HG03521 (cell line): Measurements from ENCODE around the gene CFLAR.
"Not testable (repeated sequence)": the region's sequence is repeated elsewhere in the genome, so short reads cannot be mapped to it uniquely, and the experiment has no call there.

ENCODE experiments used
- ATAC-seq: cut with Tn5 transposase; IDR thresholded peaks from one replicate; pipeline ENCODE4 v1.9.1; 2021; ENCODE audit warnings: mild to moderate bottlenecking, moderate library complexity; ENCODE audit not compliant: unreplicated experiment

Gene CFLAR

DNA sequence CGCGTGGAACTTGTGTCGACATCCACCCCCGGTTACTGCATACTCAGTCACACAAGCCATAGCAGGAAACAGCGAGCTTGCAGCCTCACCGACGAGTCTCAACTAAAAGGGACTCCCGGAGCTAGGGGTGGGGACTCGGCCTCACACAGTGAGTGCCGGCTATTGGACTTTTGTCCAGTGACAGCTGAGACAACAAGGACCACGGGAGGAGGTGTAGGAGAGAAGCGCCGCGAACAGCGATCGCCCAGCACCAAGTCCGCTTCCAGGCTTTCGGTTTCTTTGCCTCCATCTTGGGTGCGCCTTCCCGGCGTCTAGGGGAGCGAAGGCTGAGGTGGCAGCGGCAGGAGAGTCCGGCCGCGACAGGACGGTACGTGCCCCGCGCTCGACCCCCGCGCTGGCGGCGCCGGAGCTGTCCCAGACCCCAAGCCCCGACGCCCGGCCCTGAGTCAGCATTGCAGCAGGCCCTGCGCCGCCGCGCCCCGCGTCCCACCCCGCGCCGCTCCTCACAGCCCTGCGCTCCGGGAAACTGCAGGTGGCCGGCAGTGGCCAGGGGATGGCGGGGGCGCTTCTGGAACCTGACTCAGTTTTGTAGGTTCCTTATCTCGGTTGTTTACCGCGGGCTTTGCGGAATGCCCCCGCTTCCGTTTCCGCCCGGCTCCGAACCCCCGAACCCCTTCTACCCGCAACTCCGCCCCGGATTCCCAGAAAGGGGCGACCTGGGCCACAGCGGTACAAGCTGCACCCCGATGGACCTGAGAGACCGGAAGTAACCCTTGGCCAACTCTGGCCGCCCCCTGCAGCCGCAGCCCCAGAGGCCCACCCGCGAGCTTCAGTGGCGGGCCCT is at the start of gene CFLAR:
TSS of gene CFLAR (plus strand) at position 50 of the 844 bp plus-strand sequence. CDS start 13,702 bp downstream, outside the sequence.
- peak; percentile 33 for ATAC-seq

DNA sequence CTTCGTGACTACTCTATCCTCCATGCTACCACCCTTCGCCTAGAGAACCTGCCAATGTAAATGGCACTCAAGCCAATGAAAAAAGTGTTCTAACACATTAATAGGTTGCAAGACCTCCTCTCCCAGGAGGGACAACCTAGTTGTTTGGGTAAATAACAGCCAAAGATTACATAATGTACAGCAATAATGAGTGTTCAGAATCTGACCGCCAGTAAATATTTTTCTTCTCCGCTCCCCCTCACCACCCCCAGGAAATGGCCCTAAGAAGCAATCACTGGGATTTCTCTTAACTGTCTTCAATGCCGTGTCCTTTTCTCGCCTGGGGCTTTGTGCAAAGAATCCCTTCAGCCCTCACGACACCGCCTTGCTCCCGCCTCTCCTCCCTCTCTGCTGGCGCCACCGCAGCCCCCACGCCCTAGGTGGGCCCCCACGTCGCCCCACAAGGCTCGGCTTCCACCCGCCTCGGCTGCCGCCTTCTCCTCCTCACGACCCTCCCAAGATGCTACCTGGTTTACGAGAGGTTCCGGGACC is 45.0 kb upstream of the CFLAR start:
- ATAC-seq, result peak; percentile 13

- ATAC-seq, result peak; percentile 98
These were observed 44.3 kb upstream of the CFLAR start, which contains the start of the genes HYCC2 and NDUFB3 for GRCh38 chr2:201071479-201072200. Gene HYCC2 (minus strand): TSS chr2:201071671. CDS start chr2:201024009, 47,662 bp downstream. Gene NDUFB3 (plus strand): TSS chr2:201072001. CDS start chr2:201078883, 6,882 bp downstream.

DNA sequence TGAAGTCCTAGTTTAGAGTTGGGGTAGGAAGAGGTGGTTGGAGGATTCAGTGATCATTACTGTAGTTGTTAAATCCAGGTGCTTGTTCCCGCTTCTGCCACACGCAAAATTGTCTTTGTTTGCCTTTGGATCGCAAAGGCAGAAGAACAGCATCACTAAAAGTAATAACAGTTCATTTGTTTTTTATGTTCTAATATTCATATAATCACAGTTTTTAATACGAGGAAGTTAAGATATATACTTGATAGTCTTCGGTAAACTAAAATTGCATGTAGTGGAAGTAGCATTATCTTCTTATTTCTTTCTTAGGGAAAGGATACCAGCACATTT is 43.8 kb upstream of the CFLAR start:
- ATAC-seq, result no peak

- no peak for ATAC-seq
These were observed 42.9 kb upstream of the CFLAR start for GRCh38 chr2:201073071-201073470.

DNA sequence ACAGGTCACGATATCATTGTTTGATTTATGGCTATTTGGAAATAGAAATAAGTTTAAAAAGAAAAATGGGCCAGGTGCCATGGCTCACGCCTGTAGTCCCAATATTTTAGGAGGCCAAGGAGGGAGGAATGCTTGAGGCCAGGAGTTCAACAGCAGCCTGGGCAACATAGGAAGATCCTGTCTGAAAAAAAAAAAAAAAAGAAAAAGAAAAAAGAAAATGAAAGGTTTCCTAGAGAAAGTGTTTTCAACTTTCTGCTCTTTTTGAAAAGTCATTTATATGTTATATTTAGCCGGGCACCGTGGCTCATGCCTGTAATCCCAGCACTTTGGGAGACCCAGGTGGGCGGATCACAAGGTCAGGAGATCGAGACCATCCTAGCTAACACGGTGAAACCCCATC is 41.0 kb upstream of the CFLAR start:
- ATAC-seq, result no peak

DNA sequence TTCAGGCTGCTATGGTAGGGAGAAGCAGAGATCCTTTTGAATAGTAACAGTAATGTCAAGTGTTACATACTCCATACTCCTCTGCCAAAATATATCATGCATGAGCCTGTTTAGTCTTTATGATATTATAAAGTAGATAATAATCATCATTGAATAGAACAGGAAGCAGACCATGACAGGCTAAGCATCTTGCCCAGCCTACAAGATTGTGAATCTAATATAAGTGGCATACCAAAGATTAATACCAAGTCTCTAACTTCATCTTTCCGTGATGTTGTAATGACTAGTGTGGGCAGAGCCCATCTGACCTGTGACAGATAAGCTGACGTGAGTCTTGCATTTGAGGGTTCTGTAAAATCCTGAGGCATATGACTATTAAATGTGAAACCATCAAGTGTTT is 31.1 kb upstream of the CFLAR start:
- ATAC-seq, result no peak

GRCh38 chr2:201090574-201090973 is 25.4 kb upstream of the CFLAR start:
- no peak for ATAC-seq

DNA sequence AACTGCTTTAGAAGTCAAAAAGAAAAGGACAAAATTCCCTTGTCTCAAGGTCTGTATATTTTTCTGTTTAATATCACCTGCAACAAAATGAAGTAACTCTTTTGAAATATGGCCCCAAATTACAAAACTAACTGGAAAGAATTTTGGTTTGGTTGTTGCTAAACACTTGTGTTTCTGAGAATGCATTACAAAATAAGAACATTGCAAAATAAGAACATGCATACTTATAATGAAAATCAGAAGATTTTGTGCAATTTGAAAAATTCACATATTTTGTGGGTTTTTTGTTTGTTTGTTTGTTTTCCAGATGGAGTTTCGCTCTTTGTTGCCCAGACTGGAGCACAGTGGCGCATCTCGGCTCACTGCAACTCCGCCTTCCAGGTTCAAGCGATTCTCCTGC is 22.4 kb upstream of the CFLAR start:
- no peak for ATAC-seq

GRCh38 chr2:201100497-201100896 is 15.5 kb upstream of the CFLAR start:
- ATAC-seq, result no peak

DNA sequence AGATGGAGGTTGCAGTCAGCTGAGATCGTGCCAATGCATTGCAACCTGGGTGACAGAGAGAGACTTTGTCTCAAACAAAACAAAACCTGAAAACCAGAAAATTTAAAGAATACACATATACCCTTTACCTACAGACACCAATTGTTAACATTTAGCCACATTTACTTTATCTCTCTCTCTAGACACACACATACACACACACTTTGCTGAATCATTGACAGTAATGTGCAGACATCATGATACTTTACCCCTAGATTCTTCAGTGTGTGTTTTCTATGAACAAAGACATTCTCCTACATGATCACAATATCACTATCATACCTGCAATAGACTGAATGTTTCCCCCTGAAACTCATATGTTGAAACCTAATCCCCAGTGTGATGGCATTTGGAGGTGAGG is 10.2 kb upstream of the CFLAR start:
- no peak for ATAC-seq

GRCh38 chr2:201107624-201108023 is 8.3 kb upstream of the CFLAR start:
- ATAC-seq, result no peak

DNA sequence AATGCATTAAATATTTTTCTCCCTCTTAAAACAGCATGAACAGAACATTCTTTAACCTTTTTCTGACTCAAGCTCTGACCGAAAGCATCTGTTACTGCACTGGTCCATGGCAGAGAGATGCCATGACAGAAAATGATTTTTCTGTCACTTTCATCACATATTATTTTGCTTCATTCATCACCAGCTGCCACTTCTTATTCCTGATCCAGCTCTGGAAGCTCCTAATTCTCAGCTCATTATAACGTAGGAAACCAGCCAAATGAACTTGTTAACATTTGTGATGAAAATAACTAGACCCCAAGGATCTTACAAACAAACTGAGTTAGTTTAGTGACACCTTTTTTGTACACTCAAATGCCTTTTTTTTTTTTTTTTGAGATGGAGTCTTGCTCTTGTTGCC is 7.6 kb upstream of the CFLAR start:
- no peak for ATAC-seq

DNA sequence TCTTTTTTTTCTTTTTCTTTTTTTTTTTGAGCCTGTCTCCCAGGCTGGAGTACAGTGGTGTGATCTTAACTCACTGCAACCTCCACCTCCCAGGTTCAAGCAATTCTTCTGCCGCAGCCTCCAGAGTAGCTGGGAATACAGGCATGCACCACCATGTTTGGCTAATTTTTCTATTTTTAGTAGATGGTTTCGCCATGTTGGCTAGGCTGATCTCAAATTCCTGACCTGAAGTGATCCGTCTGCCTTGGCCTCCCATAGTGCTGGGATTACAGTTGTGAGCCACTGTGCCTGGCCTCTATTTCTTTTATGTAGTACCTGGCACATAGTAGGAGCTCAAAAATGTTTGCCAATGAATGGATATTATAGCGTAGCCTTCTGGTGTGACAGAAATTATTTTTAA is 6.8 kb upstream of the CFLAR start:
- ATAC-seq, result no peak

GRCh38 chr2:201110615-201111014 is 5.3 kb upstream of the CFLAR start:
- no peak for ATAC-seq

GRCh38 chr2:201111096-201111495 is 4.9 kb upstream of the CFLAR start:
- ATAC-seq, result no peak

DNA sequence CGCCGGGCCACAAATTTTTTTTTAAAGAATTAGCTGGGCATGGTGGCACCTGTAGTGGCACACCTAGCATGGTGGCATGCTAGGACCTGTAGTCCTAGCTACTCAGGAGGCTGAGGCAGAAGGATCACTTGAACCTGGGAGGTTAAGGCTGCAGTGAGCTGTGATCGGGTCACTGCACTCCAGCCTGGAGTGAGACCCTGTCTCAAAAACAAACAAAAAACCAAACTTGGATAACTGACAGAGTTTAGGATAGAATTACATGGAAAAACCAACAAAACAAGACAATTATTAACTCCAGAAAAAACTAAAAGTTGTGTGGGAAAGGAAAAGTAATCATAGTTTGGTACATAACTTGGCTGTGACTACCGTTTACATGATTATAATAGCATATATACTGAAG is 1.6 kb upstream of the CFLAR start:
- ATAC-seq, result no peak

DNA sequence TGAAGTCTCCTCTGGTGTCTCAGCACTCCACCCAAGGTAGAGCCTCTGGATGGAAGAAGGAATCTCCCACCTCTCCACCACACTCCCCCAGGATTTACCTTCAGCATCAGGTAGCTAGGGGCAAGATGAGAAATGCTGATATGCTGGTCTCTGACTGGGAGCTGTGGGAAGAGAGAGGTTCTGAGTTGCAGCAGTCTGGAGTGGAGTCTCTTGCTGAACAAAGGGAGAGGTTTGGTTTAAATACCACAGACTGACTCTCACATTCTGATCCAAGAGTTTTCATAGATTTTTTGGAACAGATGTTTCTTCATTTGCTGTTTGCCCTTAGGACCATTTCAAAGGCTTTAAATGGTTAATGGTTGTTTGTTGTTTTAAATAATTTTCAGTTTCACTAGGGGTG is 1.1 kb upstream of the CFLAR start:
- ATAC-seq, result no peak

GRCh38 chr2:201116959-201117734 is 1.2 kb downstream of the CFLAR start:
- peak; percentile 19 for ATAC-seq

- ATAC-seq, result not testable (repeated sequence)
These were observed 1.8 kb downstream of the CFLAR start for GRCh38 chr2:201117735-201118094.
